IMR-90 (cell line): ENCODE data around the gene SLC4A1.

Source experiments
- CEBPB ChIP-seq: IDR thresholded peaks from 2 replicates; pipeline ENCODE4 v1.6.1; 2012; ENCODE audit warnings: low read depth, low read length, improper control_type of control experiment
- CHD1 ChIP-seq: IDR thresholded peaks from 2 replicates; pipeline ENCODE4 v1.6.1; 2012; ENCODE audit warnings: low read depth, low read length, improper control_type of control experiment
- CTCF ChIP-seq: conservative IDR thresholded peaks from 2 replicates; pipeline ENCODE4 v1.5.1; 2012; ENCODE audit warnings: mild to moderate bottlenecking, low read depth, low read length, improper control_type of control experiment
- ELK1 ChIP-seq: fragments of 150-350 bp; IDR thresholded peaks from 2 replicates; pipeline ENCODE4 v1.6.1; 2016; ENCODE audit warnings: low read depth, mild to moderate bottlenecking, low read length, moderate library complexity, borderline replicate concordance
- FOS ChIP-seq: fragments of 150-350 bp; IDR thresholded peaks from 2 replicates; pipeline ENCODE4 v1.6.1; 2016; ENCODE audit warnings: low read depth, low read length
- MAFK ChIP-seq: IDR thresholded peaks from 2 replicates; pipeline ENCODE4 v1.6.1; 2012; ENCODE audit warnings: low read depth, low read length, improper control_type of control experiment
- MAZ ChIP-seq: IDR thresholded peaks from 2 replicates; pipeline ENCODE4 v1.6.1; 2012; ENCODE audit warnings: low read depth, mild to moderate bottlenecking, low read length, improper control_type of control experiment, moderate library complexity, borderline replicate concordance
- MXI1 ChIP-seq: IDR thresholded peaks from 2 replicates; pipeline ENCODE4 v1.6.1; 2012; ENCODE audit warnings: low read depth, mild to moderate bottlenecking, low read length, moderate library complexity, borderline replicate concordance
- POLR2A ChIP-seq: IDR thresholded peaks from 2 replicates; pipeline ENCODE4 v1.6.1; 2012; ENCODE audit warnings: mild to moderate bottlenecking, low read depth, low read length
- RCOR1 ChIP-seq: IDR thresholded peaks from 2 replicates; pipeline ENCODE4 v1.6.1; 2012; ENCODE audit warnings: mild to moderate bottlenecking, low read length, improper control_type of control experiment; ENCODE audit not compliant: insufficient replicate concordance
- SMC3 ChIP-seq: fragments of 150-350 bp; IDR thresholded peaks from 2 replicates; pipeline ENCODE4 v1.6.1; 2016; ENCODE audit warnings: low read depth, mild to moderate bottlenecking, antibody characterized with exemption, low read length, moderate library complexity
- USF2 ChIP-seq: fragments of 150-350 bp; IDR thresholded peaks from 2 replicates; pipeline ENCODE4 v1.6.1; 2017; ENCODE audit warnings: mild to moderate bottlenecking, antibody characterized with exemption, low read length, low read depth

GRCh38 chr17:44206825-44207155 is 61.1 kb downstream of the SLC4A1 start:
- TF ChIP-seq MAFK (no peak), CTCF (no peak), ELK1 (no peak), POLR2A (no peak), MAZ (no peak), MXI1 (no peak), USF2 (no peak), FOS (no peak), RCOR1 (no peak), CHD1 (no peak), CEBPB (no peak), SMC3 (no peak)
